GM12864 (cell line): ENCODE data around the gene PCDHGB6.
"Not testable (repeated sequence)": the region's sequence is repeated elsewhere in the genome, so short reads cannot be mapped to it uniquely, and the experiment has no call there.

Source experiments
- DNase-seq: peaks from one replicate; pipeline ENCODE4 v3.0.0-alpha.2; 2011; ENCODE audit warnings: low read depth
- H3K4me3 ChIP-seq: 2 replicates; pipeline ENCODE4 v1.5.1; 2011; ENCODE audit warnings: mild to moderate bottlenecking, low read depth, low read length, control low read depth
- TF ChIP-seq, protein P1 (sequence below): IDR thresholded peaks from 2 replicates; pipeline ENCODE4 v1.5.1; 2011; ENCODE audit warnings: low read depth, mild to moderate bottlenecking, moderate library complexity, low read length, control low read depth, inconsistent platforms; ENCODE audit errors: missing control alignments

The PCDHGB6 gene

DNA sequence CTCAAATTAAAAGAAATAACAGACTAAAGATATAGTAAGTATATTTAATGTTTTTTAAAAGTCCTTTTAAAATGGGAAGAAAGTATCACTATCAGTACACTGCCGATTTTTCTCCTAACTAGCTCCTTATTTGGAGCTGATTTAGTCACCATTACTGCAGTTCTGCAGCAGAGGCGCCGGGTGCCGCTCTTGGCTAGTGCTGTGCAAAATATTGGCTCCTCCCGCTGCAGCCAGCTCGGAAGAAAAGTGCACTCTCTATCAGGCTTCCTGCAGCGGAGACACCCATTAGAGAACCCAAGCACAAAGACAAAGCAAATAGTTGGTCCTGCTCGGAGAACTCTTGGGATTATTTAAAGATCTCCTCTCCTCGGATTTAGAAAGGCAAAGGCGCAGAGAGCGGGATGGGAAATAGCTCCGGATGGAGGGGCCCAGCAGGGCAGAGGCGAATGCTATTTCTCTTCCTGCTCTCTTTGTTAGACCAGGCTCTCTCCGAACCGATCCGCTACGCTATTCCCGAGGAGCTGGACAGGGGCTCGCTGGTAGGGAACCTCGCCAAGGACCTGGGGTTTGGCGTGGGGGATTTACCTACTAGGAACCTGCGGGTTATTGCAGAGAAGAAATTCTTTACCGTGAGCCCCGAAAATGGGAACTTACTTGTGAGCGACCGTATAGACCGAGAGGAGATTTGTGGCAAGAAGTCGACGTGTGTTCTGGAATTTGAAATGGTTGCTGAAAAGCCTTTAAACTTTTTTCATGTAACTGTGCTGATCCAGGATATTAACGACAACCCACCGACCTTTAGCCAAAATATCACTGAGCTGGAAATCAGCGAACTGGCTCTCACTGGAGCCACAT is 37.6 kb upstream of the PCDHGB6 start, which contains the start of gene PCDHGB3:
PCDHGB3 (plus strand) TSS at position 249 of the 855 bp plus-strand sequence; CDS start at position 402, 153 bp downstream.
- peak; percentile 60 for DNase-seq
- peak within 1 kb of the TSS; percentile 58 for H3K4me3 ChIP-seq
- TF ChIP-seq, protein P1, sequence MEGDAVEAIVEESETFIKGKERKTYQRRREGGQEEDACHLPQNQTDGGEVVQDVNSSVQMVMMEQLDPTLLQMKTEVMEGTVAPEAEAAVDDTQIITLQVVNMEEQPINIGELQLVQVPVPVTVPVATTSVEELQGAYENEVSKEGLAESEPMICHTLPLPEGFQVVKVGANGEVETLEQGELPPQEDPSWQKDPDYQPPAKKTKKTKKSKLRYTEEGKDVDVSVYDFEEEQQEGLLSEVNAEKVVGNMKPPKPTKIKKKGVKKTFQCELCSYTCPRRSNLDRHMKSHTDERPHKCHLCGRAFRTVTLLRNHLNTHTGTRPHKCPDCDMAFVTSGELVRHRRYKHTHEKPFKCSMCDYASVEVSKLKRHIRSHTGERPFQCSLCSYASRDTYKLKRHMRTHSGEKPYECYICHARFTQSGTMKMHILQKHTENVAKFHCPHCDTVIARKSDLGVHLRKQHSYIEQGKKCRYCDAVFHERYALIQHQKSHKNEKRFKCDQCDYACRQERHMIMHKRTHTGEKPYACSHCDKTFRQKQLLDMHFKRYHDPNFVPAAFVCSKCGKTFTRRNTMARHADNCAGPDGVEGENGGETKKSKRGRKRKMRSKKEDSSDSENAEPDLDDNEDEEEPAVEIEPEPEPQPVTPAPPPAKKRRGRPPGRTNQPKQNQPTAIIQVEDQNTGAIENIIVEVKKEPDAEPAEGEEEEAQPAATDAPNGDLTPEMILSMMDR = peak; percentile 72

DNA sequence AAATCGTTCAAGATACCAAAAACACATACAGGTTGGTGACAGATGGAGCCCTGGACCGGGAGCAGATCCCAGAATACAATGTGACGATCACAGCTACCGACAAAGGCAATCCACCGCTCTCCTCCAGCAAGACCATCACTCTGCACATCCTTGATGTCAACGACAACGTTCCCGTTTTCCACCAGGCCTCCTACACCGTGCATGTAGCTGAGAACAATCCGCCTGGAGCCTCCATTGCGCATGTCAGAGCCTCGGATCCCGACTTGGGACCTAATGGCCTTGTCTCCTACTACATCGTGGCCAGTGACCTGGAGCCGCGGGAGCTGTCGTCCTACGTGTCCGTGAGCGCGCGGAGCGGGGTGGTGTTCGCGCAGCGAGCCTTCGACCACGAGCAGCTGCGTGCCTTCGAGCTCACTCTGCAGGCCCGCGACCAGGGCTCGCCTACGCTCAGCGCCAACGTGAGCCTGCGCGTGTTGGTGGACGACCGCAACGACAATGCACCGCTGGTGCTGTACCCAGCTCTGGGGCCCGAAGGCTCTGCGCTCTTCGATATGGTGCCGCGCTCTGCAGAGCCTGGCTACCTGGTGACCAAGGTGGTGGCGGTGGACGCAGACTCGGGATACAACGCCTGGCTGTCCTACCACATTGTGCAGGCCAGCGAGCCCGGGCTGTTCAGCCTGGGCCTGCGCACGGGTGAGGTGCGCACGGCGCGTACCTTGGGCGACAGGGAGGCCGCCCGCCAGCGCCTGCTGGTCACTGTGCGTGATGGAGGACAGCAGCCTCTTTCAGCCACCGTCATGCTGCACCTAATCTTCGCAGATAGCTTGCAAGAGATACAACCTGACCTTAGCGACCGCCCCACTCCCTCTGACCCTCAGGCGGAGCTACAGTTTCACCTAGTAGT is 36.0 kb upstream of the PCDHGB6 start:
- DNase-seq = no peak
- H3K4me3 ChIP-seq = no peak overlapping the region
- TF ChIP-seq, protein P1 = no peak

DNA sequence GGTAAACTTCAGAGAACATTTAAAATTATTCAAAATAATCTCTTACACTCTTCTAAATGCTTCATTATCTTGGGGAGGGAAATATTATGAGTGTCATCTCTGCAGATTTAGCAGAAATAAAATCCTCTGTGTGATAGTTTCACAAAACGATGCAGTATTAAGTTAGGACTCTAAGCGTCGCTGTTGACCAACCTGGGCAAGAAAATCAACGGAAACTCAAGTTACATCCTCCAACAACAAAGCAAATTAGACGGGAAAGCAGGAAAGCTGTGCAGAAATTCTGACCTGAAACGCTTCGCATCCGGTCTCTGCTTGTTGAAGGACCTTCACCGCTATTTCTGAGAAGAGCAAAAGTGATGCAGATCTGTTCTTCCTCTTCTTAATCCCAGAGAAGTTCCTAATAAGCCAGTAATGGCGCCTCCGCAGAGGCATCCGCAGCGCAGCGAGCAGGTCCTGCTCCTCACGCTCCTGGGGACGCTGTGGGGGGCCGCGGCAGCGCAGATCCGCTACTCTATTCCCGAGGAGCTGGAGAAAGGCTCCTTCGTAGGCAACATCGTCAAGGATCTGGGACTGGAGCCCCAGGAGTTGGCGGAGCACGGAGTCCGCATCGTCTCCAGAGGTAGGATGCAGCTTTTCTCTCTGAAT is 34.0 kb upstream of the PCDHGB6 start, which contains the start of gene PCDHGA6:
PCDHGA6 (plus strand) TSS at position 219 of the 645 bp plus-strand sequence; CDS start at position 412, 193 bp downstream.
- TF ChIP-seq, protein P1 = peak; percentile 23
- H3K4me3 ChIP-seq = no peak within 1 kb of the TSS
- DNase-seq = no peak

DNA sequence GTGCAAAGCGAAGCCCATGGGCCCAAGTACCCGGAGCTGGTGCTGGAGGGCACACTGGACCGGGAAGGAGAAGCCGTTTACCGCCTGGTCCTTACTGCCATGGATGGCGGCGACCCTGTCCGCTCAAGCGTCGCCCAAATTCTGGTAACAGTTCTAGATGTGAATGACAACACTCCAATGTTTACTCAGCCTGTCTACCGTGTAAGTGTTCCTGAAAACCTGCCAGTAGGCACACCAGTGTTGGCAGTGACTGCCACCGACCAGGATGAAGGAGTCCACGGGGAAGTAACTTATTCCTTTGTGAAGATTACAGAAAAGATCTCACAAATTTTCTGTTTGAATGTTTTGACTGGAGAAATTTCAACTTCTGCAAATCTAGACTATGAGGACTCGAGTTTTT is 33.2 kb upstream of the PCDHGB6 start:
- H3K4me3 ChIP-seq = no peak overlapping the region
- TF ChIP-seq, protein P1 = no peak

DNA sequence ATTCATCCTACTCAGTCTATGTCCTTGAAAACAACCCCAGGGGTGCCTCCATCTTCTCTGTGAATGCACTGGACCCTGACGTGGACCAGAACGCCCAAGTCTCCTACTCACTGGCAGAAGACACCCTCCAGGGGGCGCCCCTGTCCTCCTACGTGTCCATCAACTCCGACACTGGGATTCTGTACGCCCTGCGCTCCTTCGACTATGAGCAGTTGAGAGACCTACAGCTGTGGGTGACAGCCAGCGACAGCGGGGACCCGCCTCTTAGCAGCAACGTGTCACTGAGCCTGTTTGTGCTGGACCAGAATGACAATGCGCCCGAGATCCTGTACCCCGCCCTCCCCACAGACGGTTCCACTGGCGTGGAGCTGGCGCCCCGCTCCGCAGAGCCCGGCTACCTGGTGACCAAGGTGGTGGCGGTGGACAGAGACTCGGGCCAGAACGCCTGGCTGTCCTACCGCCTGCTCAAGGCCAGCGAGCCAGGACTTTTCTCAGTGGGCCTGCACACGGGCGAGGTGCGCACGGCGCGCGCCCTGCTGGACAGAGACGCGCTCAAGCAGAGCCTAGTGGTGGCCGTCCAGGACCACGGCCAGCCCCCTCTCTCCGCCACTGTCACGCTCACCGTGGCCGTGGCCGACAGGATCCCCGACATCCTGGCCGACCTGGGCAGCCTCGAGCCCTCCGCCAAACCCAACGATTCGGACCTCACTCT is 32.2 kb upstream of the PCDHGB6 start:
- DNase-seq, H3K4me3 ChIP-seq: not testable (repeated sequence)
- TF ChIP-seq, protein P1 = peak; percentile 11

More for the DNA sequence above, 33.2 kb upstream of the PCDHGB6 start:
- no peak for DNase-seq
